Stimulated activated CD4-positive, alpha-beta T cell treated with anti-CD3 and anti-CD28 coated beads, Interleukin-2, amount 100 ng/mL, for 48 hours (primary cell): ENCODE measurements around the gene TMPRSS7.
A peak's percentile ranks its signal among the peaks of the same experiment; 100 is the strongest.

ENCODE experiments used
- DNase-seq, 2 donors: peaks; one replicate each; pipeline ENCODE4 v3.0.0-alpha.2; 2020

Gene TMPRSS7

DNA sequence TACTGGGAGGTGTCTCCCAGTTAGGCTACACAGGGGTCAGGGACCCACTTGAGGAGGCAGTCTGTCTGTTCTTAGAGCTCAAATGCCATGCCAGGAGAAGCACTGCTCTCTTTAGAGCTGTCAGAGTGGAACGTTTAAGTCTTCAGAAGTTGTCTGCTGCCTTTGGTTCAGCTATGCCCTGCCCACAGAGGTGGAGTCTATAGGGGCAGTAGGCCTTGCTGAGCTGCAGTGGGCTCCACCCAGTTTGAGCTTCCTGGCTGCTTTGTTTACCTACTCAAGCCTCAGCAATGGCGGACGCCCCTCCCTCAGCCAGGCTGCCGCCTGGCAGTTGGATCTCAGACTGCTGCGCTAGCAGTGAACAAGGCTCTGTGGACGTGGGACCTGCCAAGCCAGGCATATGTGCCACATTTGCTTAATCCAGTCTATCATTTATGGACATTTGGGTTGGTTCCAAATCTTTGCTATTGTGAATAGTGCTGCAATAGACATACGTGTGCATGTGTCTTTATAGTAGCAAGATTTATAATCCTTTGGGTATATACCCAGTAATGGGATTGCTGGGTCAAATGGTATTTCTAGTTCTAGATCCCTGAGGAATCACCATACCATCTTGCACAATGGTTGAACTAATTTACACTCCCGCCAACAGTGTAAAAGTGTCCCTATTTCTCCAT lies 38.0 kb downstream of the TMPRSS7 start:
- DNase-seq = peak in 1 of 2 donors; percentile 46

DNA sequence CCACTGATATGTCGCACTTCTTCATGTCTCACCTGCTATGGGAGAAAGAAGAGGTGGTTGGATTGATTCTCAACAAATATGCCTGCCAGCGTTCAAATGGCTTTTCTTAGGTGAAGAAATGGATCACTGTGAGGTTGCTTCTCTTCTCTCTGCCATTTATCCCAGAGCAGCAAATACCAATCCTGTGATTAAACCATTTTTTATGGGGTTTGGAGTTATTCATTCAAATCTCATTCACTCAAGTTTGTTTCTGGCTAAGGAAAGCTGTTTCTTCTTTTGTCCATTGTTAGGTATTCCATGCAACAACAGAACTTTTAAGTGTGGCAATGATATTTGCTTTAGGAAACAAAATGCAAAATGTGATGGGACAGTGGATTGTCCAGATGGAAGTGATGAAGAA lies 39.5 kb downstream of the TMPRSS7 start:
- DNase-seq = no peak

DNA sequence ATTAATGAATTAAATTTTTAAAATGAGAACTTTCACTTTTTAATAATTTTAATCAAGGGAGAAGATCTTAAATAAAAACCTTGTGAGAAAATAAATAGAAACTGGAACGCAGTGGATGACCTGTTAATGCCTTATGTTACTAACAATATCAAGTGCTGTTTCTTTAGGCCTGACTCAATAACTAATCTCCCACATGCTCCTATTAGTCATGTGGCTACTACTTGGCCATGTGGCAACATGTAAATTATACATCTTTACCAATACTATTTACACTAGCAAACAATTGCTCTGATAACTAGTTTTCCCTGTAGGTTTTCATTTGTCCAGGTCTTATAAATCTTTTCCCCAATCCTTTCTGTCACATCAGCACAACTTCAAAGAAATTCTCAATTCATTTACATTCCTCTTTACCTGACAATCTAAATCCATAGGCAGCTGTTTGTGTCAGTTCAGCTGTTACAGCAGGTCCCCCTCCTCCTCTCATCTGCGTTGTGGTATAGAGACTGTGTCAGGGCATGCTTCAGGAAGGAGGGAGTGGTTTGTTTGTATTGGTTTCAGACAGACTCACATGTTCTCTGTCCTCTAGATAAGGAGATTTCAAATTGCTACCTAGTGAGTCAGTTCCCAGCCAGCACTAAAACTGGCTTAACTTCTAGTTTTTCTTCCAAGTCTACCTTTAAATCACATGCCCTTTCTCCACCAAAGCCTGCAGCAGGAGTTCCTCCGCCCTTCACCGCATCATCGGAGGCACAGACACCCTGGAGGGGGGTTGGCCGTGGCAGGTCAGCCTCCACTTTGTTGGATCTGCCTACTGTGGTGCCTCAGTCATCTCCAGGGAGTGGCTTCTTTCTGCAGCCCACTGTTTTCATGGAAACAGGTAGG lies 40.3 kb downstream of the TMPRSS7 start:
- DNase-seq = peak in 1 of 2 donors; percentile 14

DNA sequence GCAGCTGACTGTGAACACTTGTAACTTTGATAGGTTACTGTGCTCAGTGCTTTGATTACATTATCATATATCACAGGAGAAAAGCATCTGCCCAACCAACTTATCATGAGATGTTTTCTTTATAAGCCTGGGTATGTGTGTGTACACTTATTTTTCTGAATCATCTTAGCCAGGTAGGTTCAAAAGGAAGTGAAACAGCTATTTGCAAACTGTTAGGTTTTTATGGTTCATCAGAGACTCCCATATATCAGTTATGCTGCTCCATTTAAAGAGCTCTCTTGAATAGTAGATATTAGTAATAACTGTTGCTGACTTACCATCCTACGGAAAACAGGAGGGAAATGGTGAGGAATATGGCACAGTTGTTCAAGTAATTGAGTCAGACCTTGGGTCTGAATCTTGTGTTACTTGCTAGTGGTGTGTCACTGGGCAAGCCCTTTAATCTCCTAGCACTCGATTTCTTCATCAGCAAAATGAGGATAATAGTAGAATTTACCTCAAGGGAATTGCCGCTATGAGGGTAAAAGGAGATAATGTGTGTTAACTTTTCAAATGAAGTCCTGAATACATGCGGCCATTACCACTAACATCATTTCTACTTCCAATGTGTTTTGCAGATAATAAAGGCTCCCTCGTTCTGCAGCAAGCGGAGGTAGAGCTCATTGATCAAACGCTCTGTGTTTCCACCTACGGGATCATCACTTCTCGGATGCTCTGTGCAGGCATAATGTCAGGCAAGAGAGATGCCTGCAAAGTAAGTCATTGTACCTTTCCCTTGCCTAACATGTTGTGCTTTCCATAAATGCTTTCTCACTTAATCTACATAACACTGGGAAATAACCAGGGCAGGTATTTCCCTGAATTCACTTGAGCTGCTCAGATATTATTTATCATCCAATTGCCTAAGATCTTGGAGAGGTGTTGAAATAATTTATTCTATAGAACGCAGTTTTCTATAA lies 43.9 kb downstream of the TMPRSS7 start:
- DNase-seq = no peak

DNA sequence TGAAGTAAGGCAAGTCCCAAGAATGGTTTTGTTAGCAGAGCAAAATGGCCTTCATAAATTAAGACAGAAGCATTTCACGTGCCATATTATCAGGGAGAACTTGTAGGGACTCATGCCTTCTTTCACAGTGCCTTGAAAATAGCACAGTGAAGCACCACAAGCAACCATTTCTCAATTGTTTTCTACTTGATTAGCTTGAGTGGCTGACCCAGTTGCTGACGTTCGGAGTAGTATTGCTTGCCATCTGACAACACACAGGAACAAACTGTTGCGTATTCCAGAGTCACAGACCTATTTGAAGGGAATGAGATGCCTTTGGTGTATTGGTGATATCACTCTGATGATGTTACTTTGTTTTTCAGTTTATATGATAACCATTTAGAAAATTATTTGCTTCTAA lies 48.7 kb downstream of the TMPRSS7 start:
- DNase-seq = no peak

DNA sequence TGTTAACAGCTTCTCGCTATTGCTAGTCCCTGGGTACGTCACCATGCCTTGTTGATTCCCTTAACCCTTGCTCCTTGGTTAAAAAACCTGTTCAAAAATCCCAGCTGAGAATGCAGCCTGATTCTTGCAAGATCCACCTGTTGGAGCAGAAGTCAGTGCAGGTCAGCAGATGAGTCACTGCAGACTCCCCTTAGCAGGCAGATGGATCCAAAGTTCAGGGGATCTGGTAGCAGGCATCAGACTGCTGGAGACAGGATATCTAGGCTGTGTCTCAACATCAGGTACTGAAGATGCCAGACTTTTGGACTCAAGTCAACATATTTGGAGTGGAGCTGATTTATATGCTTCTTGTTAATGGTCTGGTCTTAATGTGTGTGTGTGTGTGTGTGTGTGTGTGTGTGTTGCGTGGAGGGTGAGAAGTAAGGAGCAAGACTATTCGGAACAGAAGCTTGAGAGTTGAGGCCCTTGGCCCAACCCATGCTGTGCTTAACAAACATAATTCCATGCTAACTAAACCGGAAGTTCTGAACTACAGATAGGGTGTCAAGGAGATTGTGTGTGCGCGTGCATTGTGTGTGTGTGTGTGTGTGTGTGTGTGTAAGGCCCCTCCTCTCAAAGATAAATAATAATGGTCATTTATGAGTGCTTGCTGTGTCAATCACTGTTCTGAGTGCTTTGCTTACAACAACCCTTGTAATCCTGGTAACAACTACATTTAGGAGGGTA lies 50.6 kb downstream of the TMPRSS7 start:
- DNase-seq = no peak

DNA sequence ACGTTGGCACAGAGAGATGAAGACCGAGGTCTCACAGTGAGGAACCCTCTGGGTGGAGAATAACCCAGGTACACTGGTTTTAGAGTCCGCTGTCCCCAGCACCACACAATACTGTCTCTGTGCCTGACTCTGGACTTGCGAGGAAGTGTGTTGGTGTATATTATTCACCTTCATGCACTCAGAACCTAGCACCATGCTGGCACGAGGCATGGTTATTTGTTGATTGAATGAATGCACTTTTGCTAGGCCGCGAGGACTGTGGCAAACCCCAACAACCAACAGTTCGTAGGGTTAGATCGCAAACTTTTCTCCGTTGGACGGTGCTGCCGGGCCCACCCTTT lies 51.2 kb downstream of the TMPRSS7 start:
- DNase-seq = no peak

DNA sequence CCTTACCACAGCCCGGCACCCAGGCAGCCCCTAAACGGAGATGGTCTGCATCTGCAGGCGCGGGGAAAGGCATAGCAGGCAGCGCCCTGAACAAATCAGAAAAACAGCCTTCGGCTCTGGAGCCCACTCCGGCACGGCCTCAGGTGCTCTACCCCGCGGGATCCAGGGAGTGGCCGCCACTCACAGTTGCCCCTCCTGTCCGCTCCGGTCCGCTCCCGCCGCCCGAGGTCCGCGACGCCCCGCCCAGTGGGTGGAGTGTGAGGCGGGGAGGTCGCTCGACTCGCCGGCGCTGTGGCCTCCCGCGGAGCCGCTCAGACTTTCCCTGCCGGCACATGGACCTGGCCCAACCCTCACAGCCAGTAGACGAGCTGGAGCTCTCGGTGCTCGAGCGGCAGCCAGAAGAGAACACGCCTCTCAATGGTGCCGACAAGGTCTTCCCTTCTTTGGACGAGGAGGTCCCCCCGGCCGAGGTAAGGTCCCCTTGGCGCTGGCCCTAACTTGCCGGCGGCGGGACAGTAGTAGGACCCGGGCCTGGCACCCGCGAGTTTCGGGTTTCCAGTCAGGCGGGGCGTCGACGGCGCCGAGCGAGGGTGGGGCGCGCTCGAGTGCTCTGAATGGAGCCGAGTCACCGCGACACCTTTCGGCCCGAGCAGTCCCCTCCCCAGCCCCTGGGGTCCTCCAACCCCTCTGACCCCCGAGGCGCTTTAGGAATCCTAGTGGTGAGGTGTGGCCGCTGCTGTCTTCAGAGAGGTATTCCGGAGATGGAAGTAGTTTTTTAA lies 51.7 kb downstream of the TMPRSS7 start, which contains the start of gene C3orf52:
Gene C3orf52, plus strand, starts transcription at position 314 of the 779 bp plus-strand sequence. Its CDS starts 19 bp downstream, at position 333.
- DNase-seq = peak; percentile 40 to 54

DNA sequence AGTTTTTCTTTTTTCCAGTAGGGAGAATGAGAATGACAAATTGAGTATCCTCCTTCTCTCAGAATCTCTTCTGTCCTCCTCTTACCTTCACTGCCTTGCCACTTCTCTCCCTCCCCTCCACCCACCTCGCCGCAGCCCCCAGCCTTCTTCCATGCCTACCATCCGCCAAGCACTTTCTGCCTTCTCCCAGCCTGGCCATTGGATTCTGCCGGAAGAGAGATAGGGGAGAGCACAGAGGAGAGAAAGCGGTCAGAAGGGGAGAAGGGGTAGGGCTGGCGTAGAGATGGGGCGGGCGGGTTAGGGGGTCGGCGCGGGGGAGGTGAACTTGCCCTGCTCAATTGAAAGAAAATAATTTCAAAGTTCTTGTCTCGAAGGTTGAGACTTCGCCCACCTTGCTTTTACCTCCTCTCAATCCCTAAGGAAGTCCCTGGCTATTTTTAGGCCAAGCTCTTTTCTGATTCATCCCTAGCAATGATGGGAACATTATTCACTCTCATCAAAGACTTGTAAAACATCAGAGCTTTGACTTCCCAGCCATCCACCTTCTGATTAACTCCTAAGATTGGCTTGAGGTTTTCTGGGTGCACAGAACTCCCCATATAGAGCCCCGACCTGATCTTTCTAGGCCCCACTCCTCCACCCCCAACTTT lies 52.5 kb downstream of the TMPRSS7 start:
- DNase-seq = no peak

DNA sequence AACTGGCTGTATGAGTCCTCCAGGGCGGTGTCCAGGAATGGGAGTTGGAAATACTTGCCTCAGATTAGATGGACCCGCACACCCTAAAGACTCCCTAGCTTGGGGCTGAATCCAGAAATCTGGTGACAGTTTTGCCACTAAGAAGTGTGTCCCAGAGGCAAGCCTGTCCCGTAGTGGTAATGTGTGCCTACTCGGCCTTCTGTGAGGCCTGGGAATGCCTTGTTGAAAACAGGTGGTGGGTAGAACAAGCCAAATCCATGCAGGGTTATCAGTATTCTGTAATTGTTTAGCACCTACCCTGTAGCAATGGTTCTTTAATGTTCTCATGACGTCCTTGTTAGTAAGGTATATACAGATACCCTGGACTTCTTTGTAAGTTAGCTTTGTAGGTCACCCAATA lies 53.2 kb downstream of the TMPRSS7 start:
- no peak for DNase-seq

DNA sequence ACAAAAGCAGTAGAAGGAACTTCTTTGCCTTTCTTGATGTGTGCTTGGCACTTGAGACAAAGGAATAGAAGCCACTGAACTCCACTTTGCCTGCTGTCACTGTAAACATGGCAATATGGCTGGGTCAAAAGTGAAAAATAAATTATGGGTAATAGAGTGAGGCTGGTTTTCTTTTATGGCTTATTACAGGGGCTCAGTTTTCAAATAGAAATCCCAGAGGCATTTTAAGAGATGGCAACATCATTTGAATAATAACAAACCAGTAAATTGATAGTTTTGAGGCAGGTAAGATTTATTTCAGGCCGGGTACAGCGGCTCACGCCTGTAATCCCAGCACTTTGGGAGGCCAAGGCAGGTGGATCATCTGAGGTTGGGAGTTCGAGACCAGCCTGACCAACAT lies 54.4 kb downstream of the TMPRSS7 start:
- no peak for DNase-seq

DNA sequence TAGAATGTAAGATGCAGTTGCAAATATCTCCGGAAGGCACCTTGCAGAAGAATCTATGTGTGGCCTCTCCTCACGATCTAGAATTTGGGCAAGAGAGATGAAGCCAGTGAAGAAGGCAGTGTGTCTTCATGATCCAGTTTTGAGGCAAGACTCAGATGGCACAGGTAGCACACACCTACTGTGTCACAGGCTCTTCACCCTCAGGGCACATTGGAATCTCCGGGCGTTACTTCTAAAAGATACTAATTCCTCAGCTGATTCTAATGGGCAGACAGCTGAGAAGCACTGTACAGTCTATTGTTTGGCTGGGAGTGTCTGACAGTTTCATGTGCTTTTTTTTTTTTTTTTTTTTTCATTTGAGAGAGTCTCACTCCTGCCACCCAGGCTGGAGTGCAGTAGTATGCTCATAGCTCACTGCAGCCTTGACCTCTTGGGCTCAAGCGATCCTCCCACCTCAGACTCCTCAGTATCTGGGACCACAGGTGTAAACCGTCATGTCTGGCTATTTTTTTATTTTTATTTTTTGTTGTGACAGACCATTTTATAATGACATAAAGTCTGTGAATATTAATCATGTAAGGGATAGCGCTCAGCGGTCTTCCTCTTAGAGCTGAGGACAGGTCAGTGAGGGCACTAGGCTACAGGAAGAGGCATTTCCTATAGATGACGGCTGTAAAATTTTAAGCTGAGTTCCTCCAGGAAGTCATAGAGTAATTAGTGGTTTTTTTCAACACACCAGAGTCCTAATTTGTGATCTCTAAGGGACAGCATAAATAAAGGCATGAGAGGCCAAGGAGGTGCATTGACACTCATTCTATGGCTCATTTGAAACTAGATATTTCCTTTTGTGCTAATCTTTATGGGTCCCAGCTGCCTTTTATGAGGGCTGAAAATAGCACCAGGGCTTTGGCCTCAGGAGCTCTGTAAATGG lies 55.7 kb downstream of the TMPRSS7 start:
- no peak for DNase-seq

DNA sequence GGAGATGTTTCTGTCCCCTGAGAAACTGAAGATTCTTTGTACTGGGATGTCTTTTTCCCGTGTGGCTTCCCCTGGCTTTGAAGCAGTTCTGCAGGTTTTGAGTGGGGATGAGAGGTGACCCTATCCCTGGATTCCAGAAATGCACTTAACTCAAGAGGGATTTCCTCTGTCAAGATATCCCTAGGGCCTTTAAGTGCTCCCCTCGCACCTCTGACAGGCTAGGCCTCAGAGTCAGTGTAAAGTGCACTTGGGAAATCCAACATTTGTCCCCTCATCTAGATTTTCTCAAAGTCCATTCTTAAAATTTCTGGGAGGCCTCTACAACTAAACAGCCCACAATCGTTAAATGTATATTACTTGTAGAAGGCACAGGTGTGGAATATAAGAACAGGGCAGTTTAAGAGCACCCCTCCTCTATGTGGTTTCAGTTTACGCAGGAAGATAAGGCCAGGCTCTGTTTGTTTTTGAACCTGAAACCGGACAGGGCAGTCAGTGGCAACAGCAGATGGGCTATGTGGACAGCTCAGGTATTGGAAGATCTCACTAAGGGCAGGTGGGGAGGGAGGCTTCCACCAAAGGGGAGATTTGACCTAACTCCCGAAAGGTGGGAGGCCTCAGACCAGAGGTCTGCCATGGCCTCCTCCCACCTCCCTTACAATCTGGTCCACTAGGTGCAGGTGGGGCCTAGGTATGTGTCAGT lies 56.5 kb downstream of the TMPRSS7 start:
- DNase-seq = no peak

DNA sequence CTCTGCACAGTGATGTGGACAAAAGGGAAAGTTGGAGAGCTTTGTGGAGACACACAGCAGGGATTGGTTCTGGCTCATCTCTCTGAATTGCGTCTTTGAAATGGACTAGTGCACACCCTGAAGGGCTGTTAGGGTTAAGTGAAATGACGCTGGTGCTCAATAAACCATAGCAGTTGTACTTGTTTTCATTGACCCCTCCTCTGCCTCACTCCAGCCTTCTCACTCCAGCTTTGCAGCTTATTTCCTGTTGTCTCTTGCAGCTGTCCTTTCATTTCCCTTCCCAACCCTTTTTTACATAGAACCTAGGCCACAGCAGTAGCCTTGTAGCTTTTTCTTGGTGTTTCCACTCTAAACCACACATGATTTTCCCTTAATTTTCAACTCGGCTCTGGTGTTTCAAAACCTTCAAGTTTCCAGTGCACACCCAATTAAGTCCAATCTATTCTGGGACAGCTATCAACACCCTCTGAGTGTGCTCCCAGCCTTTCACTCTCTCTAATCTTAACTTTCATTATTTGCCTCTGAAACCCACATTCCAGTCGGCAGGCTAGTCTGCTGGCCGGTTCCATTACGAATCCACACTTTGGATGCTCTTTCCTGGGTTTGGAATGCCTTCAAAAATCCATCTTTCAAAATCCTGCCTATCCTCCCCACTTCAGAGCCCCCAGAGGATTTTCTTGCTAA lies 58.1 kb downstream of the TMPRSS7 start:
- no peak for DNase-seq

DNA sequence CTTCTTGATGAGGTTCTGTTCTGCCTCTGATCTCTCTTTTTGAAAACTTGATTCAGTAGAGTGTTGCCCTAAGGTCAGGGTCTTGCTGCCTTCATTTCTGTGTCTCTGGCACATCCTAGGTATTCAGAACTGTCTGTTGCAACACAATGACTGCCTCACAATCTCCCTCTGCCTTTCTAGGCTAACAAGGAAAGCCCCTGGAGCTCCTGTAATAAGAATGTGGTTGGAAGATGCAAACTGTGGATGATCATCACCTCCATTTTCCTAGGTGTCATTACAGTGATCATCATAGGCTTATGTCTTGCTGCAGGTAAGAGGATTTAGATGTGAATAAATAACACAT lies 58.6 kb downstream of the TMPRSS7 start:
- DNase-seq = no peak

DNA sequence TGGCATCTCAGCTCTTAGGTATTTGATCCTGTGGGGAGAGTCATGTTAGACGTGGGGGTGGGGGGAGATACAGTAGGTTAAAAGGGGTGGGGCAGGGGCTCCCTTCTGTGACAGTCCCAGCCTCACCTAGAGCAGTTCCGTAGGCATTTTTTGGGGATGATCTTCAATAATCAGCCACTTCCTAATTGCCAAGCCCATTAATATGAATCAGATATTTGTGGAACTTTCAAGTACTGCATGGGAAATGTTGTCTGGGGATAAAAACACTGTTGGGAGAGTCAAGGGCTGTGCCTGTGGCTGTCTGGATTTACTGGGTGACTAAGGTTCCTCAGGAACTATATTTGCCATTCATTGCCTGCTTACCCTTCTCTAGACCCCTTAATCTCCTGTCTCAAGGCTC lies 61.2 kb downstream of the TMPRSS7 start:
- DNase-seq = no peak

DNA sequence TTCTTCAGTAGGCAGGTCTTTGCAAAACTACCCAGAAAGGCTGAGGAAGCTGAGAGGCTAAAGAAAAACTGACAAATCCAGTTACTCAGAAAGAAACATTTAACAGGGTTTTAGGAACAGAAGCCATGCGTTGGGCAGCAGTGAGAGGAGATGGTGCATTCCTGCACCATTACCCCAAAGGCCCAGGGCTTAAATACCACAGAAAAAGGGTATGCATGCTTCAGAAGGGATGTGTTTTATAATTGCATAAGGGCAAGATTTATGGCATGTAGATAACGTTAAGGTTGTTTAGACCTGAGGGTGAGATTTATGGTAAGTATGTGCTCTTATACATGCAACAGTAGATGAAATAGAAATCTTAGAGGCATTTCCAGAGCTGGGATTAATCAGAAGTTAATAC lies 61.6 kb downstream of the TMPRSS7 start:
- DNase-seq = no peak

DNA sequence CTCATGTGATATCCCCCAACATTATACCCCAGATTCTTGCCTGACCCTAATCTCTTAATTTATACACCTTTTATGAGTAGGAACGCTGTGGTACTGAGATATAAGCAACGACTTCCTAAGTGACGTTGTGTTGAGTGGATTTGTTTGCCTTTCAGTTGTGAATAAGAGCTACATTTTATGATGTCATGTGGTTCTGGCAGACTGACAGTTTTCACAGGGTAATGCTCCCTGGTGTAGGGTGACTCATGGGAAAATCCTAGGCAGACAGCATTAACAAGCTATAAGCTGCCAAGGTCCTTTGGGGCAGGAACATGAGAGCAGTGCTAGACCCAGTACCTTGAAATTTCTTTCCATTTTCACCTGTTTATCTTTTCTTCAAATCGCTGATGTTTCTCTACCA lies 62.8 kb downstream of the TMPRSS7 start:
- no peak for DNase-seq

DNA sequence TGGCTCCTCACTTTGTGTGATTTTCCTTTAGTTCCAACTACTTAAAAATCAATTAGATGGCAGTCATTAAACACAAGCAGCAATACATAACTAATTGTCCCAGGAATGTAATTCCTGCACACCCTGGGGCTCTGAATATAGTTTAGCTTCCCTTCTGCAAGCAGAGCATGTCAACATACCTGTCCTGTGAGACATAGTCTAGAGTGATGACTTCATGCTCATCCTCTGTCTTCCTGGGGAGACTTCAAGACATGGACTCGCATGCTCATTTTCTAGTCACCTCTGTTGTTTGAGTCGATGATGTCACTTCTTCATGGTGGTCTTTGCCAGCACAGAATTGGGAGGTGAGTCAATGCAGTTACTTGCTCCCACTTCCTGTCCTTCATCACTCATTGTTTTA lies 67.4 kb downstream of the TMPRSS7 start:
- no peak for DNase-seq
